ENCODE measurements around the gene CDCA4.
"Not testable (repeated sequence)": the region's sequence is repeated elsewhere in the genome, so short reads cannot be mapped to it uniquely, and the experiment has no call there.

CDCA4 gene

GRCh38 chr14:105064721-105065143 is 43.8 kb upstream of the CDCA4 start:
- H3K27ac ChIP-seq (ENCODE audit: insufficient read depth, low read depth, low read length, poor library complexity, severe bottlenecking): no peak overlapping the region
- WGBS, 2 experiments: 87 to 92% methylated on average over 12 of the region's 12 CpGs
- no peaks in the 10 kb centered on the region for H3K36me3 ChIP-seq (ENCODE audit: control insufficient read depth, insufficient read depth, low read length)
- no peaks in the 10 kb centered on the region for H3K9me3 ChIP-seq (ENCODE audit: control insufficient read depth, low read length)
- H3K27me3 ChIP-seq (ENCODE audit: control insufficient read depth, insufficient read depth, low read length, poor library complexity, severe bottlenecking): no peaks in the 10 kb centered on the region
- no peak overlapping the region for H3K4me3 ChIP-seq (ENCODE audit: insufficient read depth, low read depth, low read length)
- H3K4me1 ChIP-seq (ENCODE audit: control insufficient read depth, insufficient read depth, low read length): peaks cover 16% of the 10 kb centered on the region

- Histone ChIP-seq H3K9me3 (ENCODE audit: control insufficient read depth, low read length) (no peaks in the 10 kb centered on the region), H3K4me1 (ENCODE audit: control insufficient read depth, insufficient read depth, low read length) (peaks cover 22% of the 10 kb centered on the region), H3K4me3 (ENCODE audit: insufficient read depth, low read depth, low read length) (no peak overlapping the region), H3K27me3 (ENCODE audit: control insufficient read depth, insufficient read depth, low read length, poor library complexity, severe bottlenecking) (no peaks in the 10 kb centered on the region), H3K36me3 (ENCODE audit: control insufficient read depth, insufficient read depth, low read length) (no peaks in the 10 kb centered on the region), H3K27ac (ENCODE audit: insufficient read depth, low read depth, low read length, poor library complexity, severe bottlenecking) (no peak overlapping the region)
- 95 to 97% methylated on average over 10 of the region's 10 CpGs for WGBS, 2 experiments
Observed at GRCh38 chr14:105064001-105064400, 43.1 kb upstream of the CDCA4 start.

GRCh38 chr14:105063506-105063905 is 42.6 kb upstream of the CDCA4 start:
- WGBS, 2 experiments: 93 to 95% methylated on average over 10 of the region's 10 CpGs
- not testable (repeated sequence) for H3K27me3 ChIP-seq (ENCODE audit: control insufficient read depth, insufficient read depth, low read length, poor library complexity, severe bottlenecking); H3K36me3 ChIP-seq (ENCODE audit: control insufficient read depth, insufficient read depth, low read length); H3K9me3 ChIP-seq (ENCODE audit: control insufficient read depth, low read length); H3K4me3 ChIP-seq (ENCODE audit: insufficient read depth, low read depth, low read length); H3K27ac ChIP-seq (ENCODE audit: insufficient read depth, low read depth, low read length, poor library complexity, severe bottlenecking)
- peaks cover 27% of the 10 kb centered on the region for H3K4me1 ChIP-seq (ENCODE audit: control insufficient read depth, insufficient read depth, low read length)

- H3K4me1 ChIP-seq (ENCODE audit: control insufficient read depth, insufficient read depth, low read length): peaks cover 27% of the 10 kb centered on the region
- WGBS, 2 experiments: 93 to 95% methylated on average over 10 of the region's 10 CpGs
- no peaks in the 10 kb centered on the region for H3K27me3 ChIP-seq (ENCODE audit: control insufficient read depth, insufficient read depth, low read length, poor library complexity, severe bottlenecking)
- no peaks in the 10 kb centered on the region for H3K36me3 ChIP-seq (ENCODE audit: control insufficient read depth, insufficient read depth, low read length)
- H3K4me3 ChIP-seq (ENCODE audit: insufficient read depth, low read depth, low read length): no peak overlapping the region
- no peaks in the 10 kb centered on the region for H3K9me3 ChIP-seq (ENCODE audit: control insufficient read depth, low read length)
- no peak overlapping the region for H3K27ac ChIP-seq (ENCODE audit: insufficient read depth, low read depth, low read length, poor library complexity, severe bottlenecking)
Observed at GRCh38 chr14:105063056-105063455, 42.2 kb upstream of the CDCA4 start.

GRCh38 chr14:105062048-105062433 is 41.2 kb upstream of the CDCA4 start:
- Histone ChIP-seq H3K9me3 (ENCODE audit: control insufficient read depth, low read length) (no peaks in the 10 kb centered on the region), H3K4me1 (ENCODE audit: control insufficient read depth, insufficient read depth, low read length) (peaks cover 27% of the 10 kb centered on the region), H3K36me3 (ENCODE audit: control insufficient read depth, insufficient read depth, low read length) (no peaks in the 10 kb centered on the region), H3K27me3 (ENCODE audit: control insufficient read depth, insufficient read depth, low read length, poor library complexity, severe bottlenecking) (no peaks in the 10 kb centered on the region), H3K4me3 (ENCODE audit: insufficient read depth, low read depth, low read length) (no peak overlapping the region), H3K27ac (ENCODE audit: insufficient read depth, low read depth, low read length, poor library complexity, severe bottlenecking) (no peak overlapping the region)
- 92 to 93% methylated on average over 7 of the region's 7 CpGs for WGBS, 2 experiments

GRCh38 chr14:105061428-105062047 is 40.7 kb upstream of the CDCA4 start:
- WGBS, 2 experiments: 90 to 92% methylated on average over 13 of the region's 13 CpGs
- no peak overlapping the region for H3K27ac ChIP-seq (ENCODE audit: insufficient read depth, low read depth, low read length, poor library complexity, severe bottlenecking)

GRCh38 chr14:105060751-105061427 is 40.0 kb upstream of the CDCA4 start:
- Histone ChIP-seq H3K27me3 (ENCODE audit: control insufficient read depth, insufficient read depth, low read length, poor library complexity, severe bottlenecking) (peaks cover 4% of the 10 kb centered on the region), H3K9me3 (ENCODE audit: control insufficient read depth, low read length) (no peaks in the 10 kb centered on the region), H3K27ac (ENCODE audit: insufficient read depth, low read depth, low read length, poor library complexity, severe bottlenecking) (no peak overlapping the region), H3K36me3 (ENCODE audit: control insufficient read depth, insufficient read depth, low read length) (no peaks in the 10 kb centered on the region), H3K4me1 (ENCODE audit: control insufficient read depth, insufficient read depth, low read length) (peaks cover 32% of the 10 kb centered on the region), H3K4me3 (ENCODE audit: insufficient read depth, low read depth, low read length) (no peak overlapping the region)
- WGBS, 2 experiments: 92% methylated on average over 30 of the region's 30 CpGs

More at GRCh38 chr14:105061428-105062047, 40.7 kb upstream of the CDCA4 start:
- Histone ChIP-seq H3K4me1 (ENCODE audit: control insufficient read depth, insufficient read depth, low read length) (peaks cover 29% of the 10 kb centered on the region), H3K4me3 (ENCODE audit: insufficient read depth, low read depth, low read length) (no peak overlapping the region), H3K9me3 (ENCODE audit: control insufficient read depth, low read length) (no peaks in the 10 kb centered on the region), H3K27me3 (ENCODE audit: control insufficient read depth, insufficient read depth, low read length, poor library complexity, severe bottlenecking) (no peaks in the 10 kb centered on the region), H3K36me3 (ENCODE audit: control insufficient read depth, insufficient read depth, low read length) (no peaks in the 10 kb centered on the region)

- H3K4me3 ChIP-seq (ENCODE audit: insufficient read depth, low read depth, low read length): no peak overlapping the region
- WGBS, 2 experiments: 92 to 94% methylated on average over 16 of the region's 16 CpGs
- H3K36me3 ChIP-seq (ENCODE audit: control insufficient read depth, insufficient read depth, low read length): no peaks in the 10 kb centered on the region
- no peaks in the 10 kb centered on the region for H3K9me3 ChIP-seq (ENCODE audit: control insufficient read depth, low read length)
- no peak overlapping the region for H3K27ac ChIP-seq (ENCODE audit: insufficient read depth, low read depth, low read length, poor library complexity, severe bottlenecking)
- peaks cover 7% of the 10 kb centered on the region for H3K27me3 ChIP-seq (ENCODE audit: control insufficient read depth, insufficient read depth, low read length, poor library complexity, severe bottlenecking)
- H3K4me1 ChIP-seq (ENCODE audit: control insufficient read depth, insufficient read depth, low read length): peaks cover 25% of the 10 kb centered on the region
Observed at GRCh38 chr14:105059925-105060565, 39.2 kb upstream of the CDCA4 start.

GRCh38 chr14:105059035-105059924 is 38.4 kb upstream of the CDCA4 start:
- no peak overlapping the region for H3K27ac ChIP-seq (ENCODE audit: insufficient read depth, low read depth, low read length, poor library complexity, severe bottlenecking)
- H3K27me3 ChIP-seq (ENCODE audit: control insufficient read depth, insufficient read depth, low read length, poor library complexity, severe bottlenecking): peaks cover 7% of the 10 kb centered on the region
- H3K36me3 ChIP-seq (ENCODE audit: control insufficient read depth, insufficient read depth, low read length): no peaks in the 10 kb centered on the region
- H3K4me1 ChIP-seq (ENCODE audit: control insufficient read depth, insufficient read depth, low read length): peaks cover 18% of the 10 kb centered on the region
- no peaks in the 10 kb centered on the region for H3K9me3 ChIP-seq (ENCODE audit: control insufficient read depth, low read length)
- 84% methylated on average over 22 of the region's 22 CpGs for WGBS, 2 experiments
- H3K4me3 ChIP-seq (ENCODE audit: insufficient read depth, low read depth, low read length): no peak overlapping the region
